Medulla oblongata (tissue), 1 donor: ENCODE results near the gene YPEL2.
A peak's percentile ranks its signal among the peaks of the same experiment; 100 is the strongest.

Source experiments
- DNase-seq: peaks from one replicate; pipeline ENCODE4 v3.0.0-alpha.2; 2015; ENCODE audit errors: extremely low spot score

Gene YPEL2

DNA sequence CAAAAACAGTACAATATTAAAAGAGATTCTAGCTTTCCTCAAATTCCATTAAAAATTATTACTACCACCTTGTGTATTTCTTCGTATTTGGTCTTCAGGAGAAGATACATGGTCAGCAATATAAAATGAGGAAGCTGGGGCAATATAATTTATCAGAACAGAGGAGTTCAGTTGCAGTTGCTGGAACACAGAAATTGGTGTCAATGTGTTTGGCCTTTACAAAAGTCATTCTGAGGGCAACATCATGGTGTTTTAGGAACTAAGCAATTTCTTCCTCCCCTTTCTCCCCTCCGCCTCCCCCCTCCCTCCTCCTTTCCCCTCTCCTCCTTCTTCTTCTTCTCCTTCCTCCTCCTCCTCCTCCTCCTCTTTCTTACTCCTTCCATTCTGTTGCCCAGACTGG is 102.1 kb downstream of the YPEL2 start:
- no peak for DNase-seq

DNA sequence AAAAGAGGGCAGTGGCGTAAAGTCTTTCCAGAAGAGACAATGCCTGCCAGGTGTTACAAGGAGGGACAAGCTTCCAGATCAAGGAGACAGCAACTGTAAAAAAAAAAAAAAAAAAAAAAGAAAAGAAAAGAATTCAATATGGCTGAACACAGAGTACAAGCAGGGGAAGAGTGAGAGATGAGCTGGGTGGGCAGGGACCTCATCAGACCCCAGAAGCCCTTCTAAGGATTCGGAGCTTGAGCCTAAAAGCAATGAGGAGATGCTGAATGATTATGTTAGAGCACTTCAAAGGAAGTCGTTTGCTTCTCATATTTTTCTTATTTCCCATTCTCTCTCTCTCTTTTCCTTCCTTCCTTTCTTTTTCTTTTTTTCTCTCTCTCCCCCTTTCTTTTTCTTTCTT is 103.0 kb downstream of the YPEL2 start:
- no peak for DNase-seq

DNA sequence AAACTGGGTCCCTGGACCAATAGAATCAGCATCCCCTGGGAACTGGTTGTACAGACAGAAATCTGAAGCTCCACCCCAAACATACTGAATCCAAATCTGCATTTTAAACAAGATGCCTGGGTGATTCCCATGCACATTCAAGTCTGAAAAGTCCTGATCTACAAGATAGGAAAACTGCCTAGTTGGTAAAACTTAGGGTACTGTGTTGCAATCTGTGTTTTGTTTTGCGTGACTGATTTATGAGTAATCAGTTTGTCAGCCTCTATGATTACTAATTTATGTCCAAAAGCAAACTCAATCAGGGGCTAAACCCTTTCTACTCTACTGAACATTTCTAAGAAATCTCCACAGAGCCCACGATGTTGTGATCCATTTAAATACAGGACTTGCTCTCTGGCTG is 103.8 kb downstream of the YPEL2 start:
- no peak for DNase-seq

DNA sequence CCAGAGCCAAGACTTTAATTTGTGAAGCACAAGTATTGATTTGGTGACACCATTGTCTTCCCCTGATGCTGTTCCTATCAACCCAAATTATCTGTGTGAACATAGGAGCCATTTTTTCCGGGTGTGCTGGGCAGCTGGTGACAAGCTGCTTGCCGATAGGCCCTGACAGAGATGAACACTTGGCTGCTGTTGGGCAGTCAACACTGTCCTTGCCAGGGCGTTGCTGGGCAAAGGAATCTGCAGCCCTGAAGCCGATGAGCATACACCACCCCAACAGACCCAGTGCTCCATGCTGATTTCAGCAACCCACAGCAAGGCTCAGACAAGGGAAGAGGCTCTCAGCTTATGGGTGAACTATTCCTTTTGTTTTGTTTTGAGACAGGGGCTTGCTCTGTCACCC is 105.4 kb downstream of the YPEL2 start:
- peak; percentile 51 for DNase-seq

DNA sequence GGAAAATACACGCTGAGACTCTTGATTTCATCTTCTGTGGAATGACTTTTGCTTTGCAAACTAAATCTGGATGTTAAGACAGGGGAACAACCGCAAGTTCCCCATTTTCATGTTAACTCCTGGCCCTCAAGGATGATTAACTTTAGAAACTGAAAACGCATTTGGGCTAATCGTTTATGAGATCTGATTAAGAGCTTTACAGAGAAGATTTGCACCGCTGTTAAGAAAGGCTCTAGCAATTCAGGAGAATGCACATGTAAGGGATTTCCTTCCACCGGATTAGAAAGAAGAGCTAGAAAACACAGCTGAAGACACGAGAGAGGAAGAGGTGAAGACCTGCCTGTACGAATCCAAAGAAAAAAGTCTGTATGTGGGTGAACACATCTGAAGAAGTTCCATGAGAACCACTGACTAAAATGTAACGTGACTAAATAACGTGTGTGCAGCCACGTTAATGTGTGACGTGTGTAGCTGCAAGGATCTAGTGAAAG is 106.4 kb downstream of the YPEL2 start:
- DNase-seq: peak; percentile 41

DNA sequence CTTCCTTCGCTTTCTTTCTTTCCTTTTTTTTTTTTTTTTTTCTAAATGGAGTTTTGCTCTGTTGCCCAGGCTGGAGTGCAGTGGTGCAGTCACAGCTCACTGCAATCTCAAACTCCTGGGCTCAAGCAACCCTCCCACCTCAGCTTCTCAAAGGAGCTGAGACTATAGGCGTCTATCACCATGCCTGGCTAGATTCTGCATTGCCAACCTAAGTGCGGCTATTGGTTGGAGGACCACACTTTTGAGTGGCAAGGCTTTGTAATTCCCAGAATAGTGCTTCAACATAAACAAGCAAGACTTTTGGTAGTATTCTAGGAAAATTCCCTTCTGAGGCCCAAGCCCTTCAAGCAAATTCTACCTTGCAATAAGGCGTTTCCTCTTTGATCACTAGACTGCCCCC is 107.8 kb downstream of the YPEL2 start:
- DNase-seq: no peak

DNA sequence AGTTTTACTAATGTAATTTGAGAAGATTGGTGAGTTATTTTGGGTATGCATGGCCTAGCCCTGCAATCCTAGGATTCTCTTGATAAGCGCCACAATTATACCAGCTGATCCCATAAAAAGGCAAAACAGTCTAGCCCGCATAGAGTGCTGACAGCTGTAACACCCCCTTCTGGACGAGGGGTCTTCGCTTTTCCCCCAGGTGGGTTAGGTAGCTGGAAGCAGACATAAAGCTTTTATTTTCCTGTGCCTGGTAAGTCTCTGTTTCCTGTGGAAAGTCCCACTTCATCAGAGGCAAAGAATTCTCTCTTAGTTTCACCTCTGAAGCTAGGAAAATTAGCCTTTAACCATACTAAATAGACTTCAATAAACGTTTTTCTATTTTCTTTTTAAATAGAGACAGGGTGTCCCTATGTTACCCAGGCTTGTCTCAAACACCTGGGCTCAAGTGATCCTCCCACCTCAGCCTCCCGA is 108.3 kb downstream of the YPEL2 start:
- DNase-seq: no peak

DNA sequence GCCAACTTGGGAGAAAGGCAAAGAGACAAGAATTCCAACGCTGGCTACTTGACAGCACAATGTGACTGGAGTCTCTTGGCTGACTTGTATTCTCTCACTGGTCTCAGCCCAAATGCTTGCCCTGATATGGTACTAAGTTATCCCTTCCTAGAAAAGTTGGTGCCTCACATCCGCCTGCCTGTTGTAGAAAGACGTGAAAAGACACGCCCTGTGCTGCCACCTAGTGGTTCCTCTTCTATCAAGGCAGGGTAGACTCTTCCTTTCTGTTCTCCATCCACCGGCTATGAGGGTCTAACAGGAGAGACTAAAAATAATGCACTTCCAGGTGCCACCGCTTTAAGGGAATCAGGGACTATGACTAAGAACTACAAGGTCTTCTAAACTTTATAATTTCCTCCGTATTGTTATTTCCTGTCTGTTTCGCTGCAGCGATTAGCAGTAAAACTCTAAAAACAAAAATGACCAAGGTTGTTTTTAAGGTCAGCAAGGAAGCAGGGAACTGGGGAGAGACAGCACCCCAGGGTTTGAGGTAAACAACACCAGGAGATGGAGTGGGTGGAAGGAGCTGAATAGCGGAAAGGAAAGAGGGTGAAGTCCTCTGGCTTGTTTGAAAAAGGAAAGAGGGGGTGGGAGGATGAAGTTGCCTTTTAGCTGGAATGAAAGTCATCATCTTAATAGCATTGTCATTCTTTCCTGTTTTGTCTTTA is 109.5 kb downstream of the YPEL2 start:
- peak; percentile 97 for DNase-seq

DNA sequence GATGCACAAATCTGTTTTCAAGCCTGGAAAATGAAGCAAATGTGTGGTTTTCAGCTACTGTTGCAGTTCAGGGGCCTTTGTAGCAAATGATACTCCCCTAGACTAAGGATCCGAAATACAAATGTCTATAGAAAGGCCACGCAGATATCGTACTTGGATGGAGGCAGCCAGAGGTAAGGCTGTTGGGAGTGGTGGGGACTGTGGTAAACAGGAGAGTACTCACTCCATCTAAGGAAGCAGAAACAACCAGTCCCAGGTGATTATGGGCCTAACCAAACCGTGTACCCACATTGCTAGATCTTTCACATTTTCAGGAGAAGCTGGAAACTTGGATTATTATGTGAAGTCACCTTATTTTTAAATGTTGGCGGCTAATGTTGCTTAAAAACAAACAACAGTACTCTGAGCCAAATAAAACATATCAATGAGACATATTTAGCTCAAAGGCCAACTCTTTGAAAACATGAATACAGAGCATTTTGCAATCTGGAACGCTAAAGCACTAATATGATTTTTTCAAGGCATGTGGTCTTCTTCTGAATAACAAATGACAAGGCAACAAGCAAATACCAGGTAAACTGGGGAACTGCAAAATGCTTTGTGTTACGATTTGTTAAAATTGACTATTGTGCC is 110.1 kb downstream of the YPEL2 start:
- no peak for DNase-seq

DNA sequence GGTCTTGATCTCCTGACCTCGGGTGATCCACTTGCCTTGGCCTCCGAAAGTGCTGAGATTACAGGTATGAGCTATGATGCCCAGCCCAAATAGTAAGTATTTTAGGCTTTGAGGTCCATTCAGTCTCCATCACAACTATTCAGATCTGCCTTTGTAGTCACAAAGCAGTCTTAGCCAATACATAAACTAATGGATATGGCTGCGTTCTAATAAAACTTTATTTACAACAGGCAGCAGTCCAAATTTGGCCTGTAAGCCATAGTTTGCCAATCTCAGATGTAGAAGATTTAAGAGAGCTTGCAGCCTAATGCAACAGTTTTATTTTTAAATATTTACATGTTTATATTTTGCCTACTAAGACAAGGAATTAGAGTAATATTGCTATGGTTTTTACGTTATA is 111.7 kb downstream of the YPEL2 start:
- DNase-seq: no peak
